IMR-90 (cell line): ENCODE data around the gene ZFYVE21. TPM values are rescaled to one million over a fixed set of nuclear protein-coding genes. Genes with fewer than 3 reads are reported as not detected.
A peak's percentile ranks its signal among the peaks of the same experiment; 100 is the strongest.

Experiments used
- ATAC-seq: fragments of 200-7000 bp; cut with Tn5 transposase; 2 replicates; pipeline ENCODE4 v1.9.1; 2020; ENCODE audit warnings: low read depth, mild to moderate bottlenecking, moderate library complexity
- BruUV-seq: library from RNA; stranded (reverse); fragments of 400-500 nt; replicated peaks from 2 replicates; lab custom pipeline; 2021; lab: Mats Ljungman, UMichigan
- CTCF ChIA-PET: fragments of 300-600 bp; formaldehyde crosslinking; extraction: SDS; loops from one replicate; lab custom pipeline; 2021; ENCODE audit warnings: antibody characterized with exemption; lab: Yijun Ruan, JAX
- POLR2A ChIA-PET: fragments of 300-600 bp; sonication (Branson Sonifier 250); formaldehyde crosslinking; loops from one replicate; lab custom pipeline; 2022; ENCODE audit warnings: antibody characterized with exemption; ENCODE audit not compliant: unreplicated experiment; lab: Charles Lee
- DNase-seq: peaks from one replicate; pipeline ENCODE4 v3.0.0; 2013
- H2AFZ ChIP-seq: replicated peaks from 2 replicates; pipeline ENCODE3; 2013; ENCODE audit warnings: low read length, mild to moderate bottlenecking; ENCODE audit not compliant: poor library complexity
- H2AK5ac ChIP-seq: 2 replicates; pipeline ENCODE4 v1.6.1; 2013; ENCODE audit warnings: low read depth, low read length, inconsistent platforms
- H2AK9ac ChIP-seq: replicated peaks from 2 replicates; pipeline ENCODE3; 2013; ENCODE audit warnings: mild to moderate bottlenecking, low read depth, low read length, moderate library complexity; ENCODE audit not compliant: poor library complexity
- H2BK120ac ChIP-seq: 2 replicates; pipeline ENCODE4 v1.6.1; 2013; ENCODE audit warnings: low read depth, low read length, inconsistent platforms
- H2BK15ac ChIP-seq: 3 replicates; pipeline ENCODE4 v1.6.1; 2013; ENCODE audit warnings: low read depth, low read length, inconsistent platforms
- H2BK20ac ChIP-seq: 2 replicates; pipeline ENCODE4 v1.6.1; 2013; ENCODE audit warnings: low read depth, mild to moderate bottlenecking, inconsistent platforms, low read length, moderate library complexity
- H2BK5ac ChIP-seq: 2 replicates; pipeline ENCODE4 v1.6.1; 2013; ENCODE audit warnings: mild to moderate bottlenecking, low read depth, low read length, inconsistent platforms; ENCODE audit not compliant: poor library complexity, severe bottlenecking
- H3K14ac ChIP-seq: replicated peaks from 2 replicates; pipeline ENCODE4 v1.6.1; 2013; ENCODE audit warnings: low read depth, low read length, inconsistent platforms
- H3K18ac ChIP-seq: 2 replicates; pipeline ENCODE4 v1.6.1; 2013; ENCODE audit warnings: low read depth, low read length, control low read depth
- H3K23ac ChIP-seq: 2 replicates; pipeline ENCODE4 v1.6.1; 2013; ENCODE audit warnings: low read depth, low read length, inconsistent platforms
- H3K27ac ChIP-seq: 2 replicates; pipeline ENCODE4 v1.5.1; 2013; ENCODE audit warnings: mild to moderate bottlenecking, control low read depth, low read length; ENCODE audit not compliant: insufficient read depth
- H3K27me3 ChIP-seq: 2 replicates; pipeline ENCODE4 v1.6.1; 2013; ENCODE audit warnings: low read length; ENCODE audit not compliant: control insufficient read depth, insufficient read depth
- H3K36me3 ChIP-seq: 2 replicates; pipeline ENCODE4 v1.6.1; 2013; ENCODE audit warnings: low read length, mixed read lengths; ENCODE audit not compliant: control insufficient read depth, insufficient read depth
- H3K4ac ChIP-seq: 2 replicates; pipeline ENCODE4 v1.6.1; 2013; ENCODE audit warnings: low read depth, low read length, inconsistent platforms
- H3K4me1 ChIP-seq: 2 replicates; pipeline ENCODE4 v1.6.1; 2013; ENCODE audit warnings: low read length, mixed read lengths; ENCODE audit not compliant: control insufficient read depth, insufficient read depth
- H3K4me2 ChIP-seq: 2 replicates; pipeline ENCODE4 v1.6.1; 2013; ENCODE audit warnings: low read depth, mild to moderate bottlenecking, control low read depth, low read length, moderate library complexity
- H3K4me3 ChIP-seq: 2 replicates; pipeline ENCODE4 v1.5.1; 2013; ENCODE audit warnings: low read depth, mild to moderate bottlenecking, control low read depth, low read length, moderate library complexity; ENCODE audit not compliant: insufficient read depth
- H3K56ac ChIP-seq: 2 replicates; pipeline ENCODE4 v1.6.1; 2013; ENCODE audit warnings: low read length, inconsistent platforms; ENCODE audit not compliant: insufficient read depth; ENCODE audit errors: extremely low read depth
- H3K79me1 ChIP-seq, 2 experiments: 2 replicates each; pipeline ENCODE4 v1.6.1; 2013; ENCODE audit warnings: low read length in 2 of 2, inconsistent platforms in 1 of 2, low read depth in 1 of 2
- H3K9ac ChIP-seq: 2 replicates; pipeline ENCODE4 v1.6.1; 2013; ENCODE audit warnings: low read depth, low read length, control low read depth
- H3K9me1 ChIP-seq: 2 replicates; pipeline ENCODE4 v1.6.1; 2013; ENCODE audit warnings: low read length, inconsistent platforms; ENCODE audit not compliant: insufficient read depth
- H3K9me3 ChIP-seq: 2 replicates; pipeline ENCODE4 v1.6.1; 2013; ENCODE audit warnings: low read length; ENCODE audit not compliant: control insufficient read depth, insufficient read depth
- H4K20me1 ChIP-seq: 2 replicates; pipeline ENCODE4 v1.6.1; 2013; ENCODE audit warnings: low read length, inconsistent platforms; ENCODE audit not compliant: insufficient read depth
- H4K5ac ChIP-seq: 2 replicates; pipeline ENCODE4 v1.6.1; 2013; ENCODE audit warnings: mild to moderate bottlenecking, low read depth, low read length, control low read depth
- H4K8ac ChIP-seq, 2 experiments: 2 replicates each; pipeline ENCODE4 v1.6.1; 2013; ENCODE audit warnings: low read depth in 2 of 2, low read length in 2 of 2, control low read depth in 1 of 2, inconsistent platforms in 1 of 2
- H4K91ac ChIP-seq: 2 replicates; pipeline ENCODE4 v1.6.1; 2013; ENCODE audit warnings: low read depth, low read length, inconsistent platforms; ENCODE audit not compliant: insufficient read depth
- CEBPB ChIP-seq: IDR thresholded peaks from 2 replicates; pipeline ENCODE4 v1.6.1; 2012; ENCODE audit warnings: low read depth, low read length, improper control_type of control experiment
- POLR2A ChIP-seq: IDR thresholded peaks from 2 replicates; pipeline ENCODE4 v1.6.1; 2012; ENCODE audit warnings: mild to moderate bottlenecking, low read depth, low read length
- RAD21 ChIP-seq: IDR thresholded peaks from 2 replicates; pipeline ENCODE4 v1.6.1; 2012; ENCODE audit warnings: low read length, improper control_type of control experiment
- WGBS, 2 experiments: methylation state at CpG; one replicate each; pipeline versions ENCODE4 v1.1.5 to v1.1.7; 2013; ENCODE audit warnings: missing lambda C conversion rate in 2 of 2; ENCODE audit not compliant: insufficient read length in 1 of 2; ENCODE audit errors: extremely low coverage in 2 of 2; 5-methylcytosine and 5-hydroxymethylcytosine counted together
- dilution Hi-C: fragments of 300-500 bp; cut with HindIII; formaldehyde crosslinking; loops from one replicate; pipeline ENCODE4 v1.14.3; 2018; ENCODE audit warnings: low sequenced_read_pairs; ENCODE audit not compliant: unreplicated experiment
- in situ Hi-C: fragments of 300-500 bp; cut with MboI; formaldehyde crosslinking; loops from 3 replicates; pipeline ENCODE4 v1.14.3; 2019; ENCODE audit warnings: low sequenced_read_pairs, inconsistent platforms, mixed read lengths
- intact Hi-C: fragments of 100-400 bp; cut with micrococcal nuclease; formaldehyde crosslinking; loops from 2 replicates; pipeline ENCODE4 v1.10.0; 2022
- polyA plus RNA-seq, 3 experiments: library from polyadenylated mRNA; depleted of rRNA; stranded (reverse); fragments of >200 nt; gene quantifications; 2 replicates each; pipeline ENCODE4 v1.2.3, GENCODE V29; 2012; ENCODE audit warnings: low replicate concordance in 1 of 3
- total RNA-seq: library from RNA; depleted of rRNA; stranded (reverse); fragments of >200 nt; gene quantifications from 2 replicates; pipeline ENCODE4 v1.2.3, GENCODE V29; 2012

Gene ZFYVE21
- total and polyA plus RNA-seq, 2 of the 4 experiments (the other 2 are of a cell fraction) = 41.2 to 89.2 TPM

GRCh38 chr14:103742499-103743255 is 27.1 kb downstream of the ZFYVE21 start:
- dilution Hi-C loops = no loop called here
- DNase-seq = no peak
- Histone ChIP-seq H3K9me3 (no peaks in the 10 kb centered on the region), H4K5ac (no peak overlapping the region), H4K20me1 (no peaks in the 10 kb centered on the region), H3K27me3 (no peaks in the 10 kb centered on the region), H2BK15ac (no peak overlapping the region), H2BK5ac (no peak overlapping the region), H3K14ac (no peak overlapping the region), H3K9me1 (peaks cover 7% of the 10 kb centered on the region; the same call in 1 of the 2 replicates), H3K18ac (no peak overlapping the region), H4K8ac (no peak overlapping the region), H2AK9ac (no peak overlapping the region), H3K4ac (no peak overlapping the region), H2AK5ac (no peak overlapping the region), H3K27ac (no peak overlapping the region), H3K9ac (no peak overlapping the region), H3K23ac (no peak overlapping the region), H3K36me3 (no peaks in the 10 kb centered on the region), H3K79me1 (0 out of 4 replicates have a peak, but pooled peaks cover 0 to 2% of the 10 kb centered on the region in 2 experiments), H4K91ac (no peak overlapping the region), H2BK120ac (no peak overlapping the region), H3K56ac (no peak overlapping the region), H3K4me2 (no peak overlapping the region), H2AFZ (peak overlapping the region; percentile 43), H3K4me3 (no peak overlapping the region), H3K4me1 (peaks cover 2% of the 10 kb centered on the region; the same call in 1 of the 2 replicates), H2BK20ac (no peak overlapping the region)
- ChIA-PET CTCF (no interaction called here), POLR2A (no interaction called here)
- no TSS peak for BruUV-seq
- intact Hi-C loops = no loop called here
- TF ChIP-seq POLR2A = no peak
- TF ChIP-seq CEBPB = no peak
- TF ChIP-seq RAD21 = no peak
- ATAC-seq = no peak
- in situ Hi-C loops = no loop called here
- WGBS, 2 experiments = 90% methylated on average over 2 of the region's 14 CpGs; no CpG with 5 or more reads in 1 of the 2 experiments
